GM19452 (cell line): ENCODE data around the gene IQCC.
A peak's percentile ranks its signal among the peaks of the same experiment; 100 is the strongest.

ENCODE experiments used
- ATAC-seq: cut with Tn5 transposase; IDR thresholded peaks from one replicate; pipeline ENCODE4 v1.9.1; 2021; ENCODE audit not compliant: unreplicated experiment

The IQCC gene

GRCh38 chr1:32221980-32222755 lies 16.7 kb downstream of the IQCC start, which contains the start of the genes EIF3I and TMEM234:
Gene EIF3I (plus strand): TSS chr1:32222407. CDS start chr1:32222442, 35 bp downstream.
Gene TMEM234 (minus strand): TSS chr1:32222353. CDS start chr1:32222322, 31 bp downstream.
- ATAC-seq: peak; percentile 82

- no peak for ATAC-seq
These were observed 18.2 kb downstream of the IQCC start for GRCh38 chr1:32223683-32224082.

GRCh38 chr1:32224285-32224684 lies 18.8 kb downstream of the IQCC start:
- ATAC-seq: no peak

GRCh38 chr1:32228771-32229170 lies 23.3 kb downstream of the IQCC start:
- ATAC-seq: no peak

GRCh38 chr1:32231843-32232432 lies 26.5 kb downstream of the IQCC start:
- ATAC-seq: no peak

GRCh38 chr1:32232558-32233304 lies 27.3 kb downstream of the IQCC start:
- no peak for ATAC-seq

- ATAC-seq: no peak
These were observed 29.3 kb downstream of the IQCC start for GRCh38 chr1:32234792-32235191.

GRCh38 chr1:32239337-32239736 lies 33.9 kb downstream of the IQCC start:
- ATAC-seq: no peak

GRCh38 chr1:32239790-32240139 lies 34.3 kb downstream of the IQCC start:
- no peak for ATAC-seq

GRCh38 chr1:32240140-32240951 lies 34.9 kb downstream of the IQCC start:
- peak; percentile 49 for ATAC-seq

- peak; percentile 45 for ATAC-seq
These were observed 35.7 kb downstream of the IQCC start for GRCh38 chr1:32241001-32241763.

- no peak for ATAC-seq
These were observed 36.9 kb downstream of the IQCC start for GRCh38 chr1:32242341-32242851.

- ATAC-seq: no peak
These were observed 41.4 kb downstream of the IQCC start, which contains the start of gene FAM167B for GRCh38 chr1:32246888-32247273. Gene FAM167B (plus strand): TSS chr1:32247222. CDS start chr1:32247422, 200 bp downstream.

- no peak for ATAC-seq
These were observed 42.0 kb downstream of the IQCC start for GRCh38 chr1:32247452-32247851.

GRCh38 chr1:32247983-32248889 lies 42.8 kb downstream of the IQCC start:
- no peak for ATAC-seq

GRCh38 chr1:32249831-32250525 lies 44.5 kb downstream of the IQCC start:
- ATAC-seq: peak; percentile 47

- no peak for ATAC-seq
These were observed 45.6 kb downstream of the IQCC start, which contains the start of gene LCK for GRCh38 chr1:32250893-32251716. Gene LCK (plus strand): TSS chr1:32251265. CDS start chr1:32274330, 23,065 bp downstream.
